Measurements from ENCODE around the gene CYTH3.

CYTH3 gene

GRCh38 chr7:6149996-6150395 lies 122.4 kb downstream of the CYTH3 start:
- DNase-seq (ENCODE audit: low read depth): no peak

GRCh38 chr7:6148724-6149360 lies 123.6 kb downstream of the CYTH3 start:
- no peak for DNase-seq (ENCODE audit: low read depth)

DNA sequence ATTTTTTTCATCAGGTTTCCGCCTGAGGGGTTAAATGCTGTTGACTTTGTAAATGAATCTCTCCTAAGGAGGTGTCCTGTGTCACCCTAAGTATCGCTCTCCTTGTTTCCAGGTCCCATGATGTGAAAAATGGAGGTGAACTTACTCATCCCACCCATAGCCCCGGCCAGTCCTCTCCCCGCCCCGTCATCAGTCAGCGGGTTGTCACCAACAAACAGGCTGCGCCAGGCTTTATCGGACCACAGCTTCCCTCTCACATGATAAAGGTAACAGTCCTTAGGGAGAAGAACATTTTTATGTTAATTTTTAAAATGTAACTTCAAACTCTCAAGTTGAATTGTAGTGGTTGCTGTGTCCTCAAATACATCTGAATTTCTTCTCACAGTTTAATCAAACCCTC lies 124.8 kb downstream of the CYTH3 start:
- no peak for DNase-seq (ENCODE audit: low read depth)

DNA sequence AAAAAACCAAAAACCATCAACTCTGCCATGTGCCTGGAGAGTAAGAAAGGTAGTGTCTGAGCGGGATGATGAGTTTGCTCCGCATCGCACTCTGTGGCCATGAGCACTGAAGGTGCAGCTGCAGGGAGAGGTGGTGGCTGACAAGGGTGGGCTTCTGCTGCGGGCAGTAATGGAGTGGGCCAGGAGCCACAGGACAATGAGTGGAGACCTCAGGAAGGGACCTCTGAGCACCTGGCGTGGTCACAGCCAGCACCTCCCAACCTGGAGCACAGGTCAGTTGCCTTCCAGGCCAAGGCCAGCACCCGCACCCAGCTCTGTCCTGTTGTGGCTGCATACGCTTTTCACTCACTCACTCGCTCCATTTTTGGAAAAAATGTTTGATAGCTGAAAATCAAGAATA lies 125.8 kb downstream of the CYTH3 start:
- no peak for DNase-seq (ENCODE audit: low read depth)

GRCh38 chr7:6143997-6144396 lies 128.4 kb downstream of the CYTH3 start:
- DNase-seq (ENCODE audit: low read depth): no peak

GRCh38 chr7:6142871-6143380 lies 129.5 kb downstream of the CYTH3 start:
- no peak for DNase-seq (ENCODE audit: low read depth)

DNA sequence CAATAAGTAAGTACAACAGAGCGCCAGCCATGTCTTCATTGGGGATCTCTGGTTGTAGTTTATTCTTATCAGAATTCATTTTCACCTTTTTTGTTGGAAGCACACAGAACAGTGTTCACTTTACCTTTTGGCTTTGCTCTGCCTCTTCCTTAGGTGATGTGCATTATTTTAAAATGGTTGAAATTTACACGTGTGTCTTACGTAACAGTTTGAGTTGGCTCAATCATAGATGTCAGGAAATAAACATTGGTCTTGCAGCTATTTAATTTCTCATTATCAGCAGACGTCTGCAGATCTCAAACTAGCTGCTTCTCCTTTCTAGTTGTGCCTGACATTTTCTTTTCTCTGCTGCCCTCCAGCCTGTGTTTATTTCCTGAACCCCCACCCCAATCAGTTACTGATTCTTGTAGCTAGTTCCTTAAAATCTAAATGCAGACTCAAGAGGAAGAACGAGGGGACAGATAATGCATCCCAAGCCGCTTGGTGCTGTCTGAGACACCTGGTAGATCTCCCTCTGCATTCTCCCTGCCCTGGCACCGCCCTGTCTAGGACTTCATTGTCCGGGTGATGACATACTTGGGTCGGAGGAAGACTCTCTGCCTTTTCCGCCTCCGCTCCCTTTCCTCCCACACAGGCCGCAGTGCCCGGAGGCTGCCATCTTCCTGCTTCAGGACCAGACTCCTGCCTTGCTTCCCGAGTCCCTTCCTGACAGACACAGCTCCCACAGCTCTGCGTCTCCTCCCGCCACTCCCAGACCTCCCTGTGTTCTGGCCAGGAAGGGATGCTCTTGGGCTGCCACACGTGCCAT lies 133.0 kb downstream of the CYTH3 start:
- no peak for DNase-seq (ENCODE audit: low read depth)

- no peak for DNase-seq (ENCODE audit: low read depth)
Measured at GRCh38 chr7:6136475-6136874, 135.9 kb downstream of the CYTH3 start.

GRCh38 chr7:6133249-6133648 lies 139.2 kb downstream of the CYTH3 start:
- no peak for DNase-seq (ENCODE audit: low read depth)

GRCh38 chr7:6130007-6130587 lies 142.3 kb downstream of the CYTH3 start:
- DNase-seq (ENCODE audit: low read depth): no peak

- DNase-seq (ENCODE audit: low read depth): peak; percentile 57
Measured at GRCh38 chr7:6128205-6128604, 144.2 kb downstream of the CYTH3 start.

GRCh38 chr7:6127110-6127490 lies 145.3 kb downstream of the CYTH3 start:
- DNase-seq (ENCODE audit: low read depth): peak; percentile 3

DNA sequence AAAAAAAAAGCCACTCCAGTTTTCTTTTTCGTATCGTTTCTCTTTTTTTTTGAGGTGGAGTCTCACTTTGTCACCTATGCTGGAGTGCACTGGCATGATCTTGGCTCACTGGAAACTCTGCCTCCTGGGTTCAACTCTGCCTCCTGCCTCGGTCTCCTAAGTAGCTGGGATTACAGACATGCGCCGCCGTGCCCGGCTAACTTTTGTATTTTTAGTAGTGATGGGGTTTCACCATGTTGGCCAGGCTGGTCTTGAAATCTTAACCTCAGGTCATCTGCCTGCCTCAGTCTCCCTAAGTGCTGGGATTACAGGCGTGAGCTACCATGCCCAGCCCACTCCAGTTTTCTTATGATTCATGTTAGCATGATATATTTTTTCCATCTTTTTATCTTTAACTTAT lies 148.6 kb downstream of the CYTH3 start:
- DNase-seq (ENCODE audit: low read depth): no peak

DNA sequence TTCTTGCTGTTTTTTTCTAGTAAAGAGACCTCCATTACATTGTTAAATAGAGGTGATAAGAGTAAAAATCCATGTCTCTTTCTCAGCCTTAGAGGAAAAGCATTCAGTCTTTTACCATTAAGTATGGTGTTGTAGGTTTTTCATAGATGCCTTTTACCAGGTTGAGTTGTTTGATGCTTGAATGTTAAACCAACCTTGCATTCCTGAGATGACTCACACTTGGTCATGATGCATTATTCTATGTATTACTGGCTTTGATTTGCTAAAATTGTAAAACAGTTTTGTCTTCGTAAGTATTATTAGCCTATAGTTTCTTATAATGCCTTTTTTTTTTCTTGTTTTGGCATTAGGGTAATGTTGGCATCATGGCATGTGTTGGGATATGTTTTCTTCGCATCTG lies 151.3 kb downstream of the CYTH3 start:
- peak; percentile 26 for DNase-seq (ENCODE audit: low read depth)

DNA sequence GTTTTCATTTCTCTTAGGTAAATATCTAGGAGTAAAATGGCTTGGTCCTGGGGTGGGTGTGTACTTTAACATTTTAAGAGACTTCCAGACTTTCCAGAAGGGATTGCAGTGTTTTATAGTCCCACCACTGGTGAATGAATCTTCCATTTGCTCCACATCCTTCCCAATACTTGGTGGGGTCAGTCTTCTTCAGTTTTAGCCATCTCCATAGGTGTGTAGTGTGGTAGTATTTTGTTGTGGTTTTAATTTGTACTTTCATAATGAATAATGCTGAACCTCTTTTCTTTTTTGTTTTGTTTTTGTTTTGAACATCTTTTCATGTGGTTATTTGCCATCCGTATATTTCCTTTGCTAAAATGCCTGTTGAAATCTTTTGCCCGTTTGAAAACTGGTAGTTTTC lies 154.9 kb downstream of the CYTH3 start:
- DNase-seq (ENCODE audit: low read depth): no peak

- DNase-seq (ENCODE audit: low read depth): peak; percentile 77
Measured at GRCh38 chr7:6116211-6116610, 156.2 kb downstream of the CYTH3 start.

Measured in EH (cell line).